RWPE1 (cell line): ENCODE data around the gene INPP4B.

Experiments
- CTCF ChIA-PET: fragments of 350-600 bp; sonication (Branson Sonifier 250); formaldehyde crosslinking; extraction: SDS; loops from one replicate; lab custom pipeline; 2021; lab: Yijun Ruan, JAX
- POLR2A ChIA-PET: fragments of 400-600 bp; formaldehyde crosslinking; extraction: SDS; loops from one replicate; lab custom pipeline; 2020; ENCODE audit warnings: antibody characterized with exemption; ENCODE audit not compliant: low non-redundant PET; lab: Yijun Ruan, JAX
- DNase-seq: peaks from one replicate; pipeline ENCODE4 v3.0.0; 2012; ENCODE audit warnings: low spot score
- H3K27ac ChIP-seq: fragments of 450-650 bp; 2 replicates; pipeline ENCODE4 v1.5.1; 2017
- TF ChIP-seq, protein P1 (sequence below): fragments of 450-650 bp; conservative IDR thresholded peaks from 2 replicates; pipeline ENCODE4 v1.5.1; 2017; ENCODE audit warnings: low read depth, mild to moderate bottlenecking

Gene INPP4B

DNA sequence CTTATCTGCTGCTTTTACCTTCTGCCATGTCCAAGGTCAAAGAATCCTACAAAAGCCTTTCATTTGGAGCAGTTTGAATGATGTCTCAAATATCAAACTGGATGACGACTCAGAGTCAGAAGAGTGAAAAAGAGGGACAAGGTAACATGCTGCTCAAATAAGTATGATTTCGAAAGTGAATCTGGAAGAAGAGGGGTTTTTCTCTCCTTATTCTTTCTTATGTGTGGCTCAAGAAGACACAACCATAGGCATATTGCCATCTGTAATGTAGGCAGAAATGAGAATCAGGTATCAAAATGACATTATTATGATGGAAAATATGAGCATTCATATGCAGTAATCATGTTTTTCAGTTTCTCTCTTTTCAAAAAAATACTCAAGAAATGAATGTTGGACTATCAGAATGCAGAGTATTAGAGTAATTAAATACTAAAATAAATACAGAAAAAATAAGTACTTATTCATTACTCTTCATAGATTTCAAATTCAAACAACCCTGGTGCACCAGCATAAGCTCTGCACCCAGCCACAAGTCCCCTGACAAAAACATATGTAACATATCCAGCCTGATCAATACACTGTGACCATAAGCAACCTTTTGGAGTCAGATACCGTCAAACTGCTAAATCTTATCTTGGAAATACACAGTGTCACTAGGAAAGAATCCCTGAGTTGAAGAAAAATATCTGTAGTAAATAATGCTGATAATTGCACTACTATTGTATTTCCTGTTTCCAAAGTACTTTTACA lies 468.6 kb downstream of the INPP4B start:
- TF ChIP-seq, protein P1, sequence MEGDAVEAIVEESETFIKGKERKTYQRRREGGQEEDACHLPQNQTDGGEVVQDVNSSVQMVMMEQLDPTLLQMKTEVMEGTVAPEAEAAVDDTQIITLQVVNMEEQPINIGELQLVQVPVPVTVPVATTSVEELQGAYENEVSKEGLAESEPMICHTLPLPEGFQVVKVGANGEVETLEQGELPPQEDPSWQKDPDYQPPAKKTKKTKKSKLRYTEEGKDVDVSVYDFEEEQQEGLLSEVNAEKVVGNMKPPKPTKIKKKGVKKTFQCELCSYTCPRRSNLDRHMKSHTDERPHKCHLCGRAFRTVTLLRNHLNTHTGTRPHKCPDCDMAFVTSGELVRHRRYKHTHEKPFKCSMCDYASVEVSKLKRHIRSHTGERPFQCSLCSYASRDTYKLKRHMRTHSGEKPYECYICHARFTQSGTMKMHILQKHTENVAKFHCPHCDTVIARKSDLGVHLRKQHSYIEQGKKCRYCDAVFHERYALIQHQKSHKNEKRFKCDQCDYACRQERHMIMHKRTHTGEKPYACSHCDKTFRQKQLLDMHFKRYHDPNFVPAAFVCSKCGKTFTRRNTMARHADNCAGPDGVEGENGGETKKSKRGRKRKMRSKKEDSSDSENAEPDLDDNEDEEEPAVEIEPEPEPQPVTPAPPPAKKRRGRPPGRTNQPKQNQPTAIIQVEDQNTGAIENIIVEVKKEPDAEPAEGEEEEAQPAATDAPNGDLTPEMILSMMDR: no peak
- POLR2A ChIA-PET: no interaction called here
- CTCF ChIA-PET: no interaction called here
- no peak overlapping the region for H3K27ac ChIP-seq
- DNase-seq: no peak

DNA sequence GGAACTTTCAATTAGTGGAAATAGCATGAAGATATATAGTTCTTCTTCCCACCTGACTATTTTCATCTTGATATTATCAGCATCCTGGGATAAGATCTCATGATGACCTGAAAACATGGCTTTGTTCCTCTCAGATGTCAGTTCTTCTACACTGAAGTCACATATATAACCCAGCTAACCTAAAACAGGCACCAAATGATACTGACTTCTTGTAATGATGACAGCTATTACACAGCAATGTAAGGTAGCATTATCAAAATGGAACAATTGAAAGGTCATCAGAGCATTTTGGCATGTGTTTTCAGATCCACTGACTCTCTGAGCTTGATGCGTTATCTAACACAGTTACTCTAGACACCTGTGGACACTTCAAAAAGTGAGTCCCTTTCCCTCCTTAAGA lies 469.9 kb downstream of the INPP4B start:
- POLR2A ChIA-PET: no interaction called here
- no peak overlapping the region for H3K27ac ChIP-seq
- CTCF ChIA-PET: no interaction called here
- DNase-seq: no peak
- TF ChIP-seq, protein P1: no peak

DNA sequence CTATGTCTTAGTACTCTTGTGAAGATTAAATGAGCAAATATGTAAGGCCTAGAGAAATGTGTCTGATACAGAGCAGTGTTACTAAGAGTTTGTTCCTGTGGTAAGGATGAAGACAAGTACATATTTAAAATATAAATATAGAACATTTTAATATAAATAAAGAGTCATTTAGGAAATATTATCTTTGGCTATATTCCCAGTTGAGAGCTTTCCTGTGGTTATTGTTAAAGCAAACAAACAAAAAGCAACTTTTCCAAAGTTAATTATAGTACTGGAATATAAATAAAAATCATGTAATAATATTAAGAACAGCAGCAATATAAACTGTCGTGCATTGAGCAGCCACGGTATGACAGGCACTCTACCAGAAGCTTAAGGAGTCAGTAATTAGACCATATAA lies 472.5 kb downstream of the INPP4B start:
- CTCF ChIA-PET: no interaction called here
- POLR2A ChIA-PET: no interaction called here
- TF ChIP-seq, protein P1: no peak
- no peak overlapping the region for H3K27ac ChIP-seq
- no peak for DNase-seq

DNA sequence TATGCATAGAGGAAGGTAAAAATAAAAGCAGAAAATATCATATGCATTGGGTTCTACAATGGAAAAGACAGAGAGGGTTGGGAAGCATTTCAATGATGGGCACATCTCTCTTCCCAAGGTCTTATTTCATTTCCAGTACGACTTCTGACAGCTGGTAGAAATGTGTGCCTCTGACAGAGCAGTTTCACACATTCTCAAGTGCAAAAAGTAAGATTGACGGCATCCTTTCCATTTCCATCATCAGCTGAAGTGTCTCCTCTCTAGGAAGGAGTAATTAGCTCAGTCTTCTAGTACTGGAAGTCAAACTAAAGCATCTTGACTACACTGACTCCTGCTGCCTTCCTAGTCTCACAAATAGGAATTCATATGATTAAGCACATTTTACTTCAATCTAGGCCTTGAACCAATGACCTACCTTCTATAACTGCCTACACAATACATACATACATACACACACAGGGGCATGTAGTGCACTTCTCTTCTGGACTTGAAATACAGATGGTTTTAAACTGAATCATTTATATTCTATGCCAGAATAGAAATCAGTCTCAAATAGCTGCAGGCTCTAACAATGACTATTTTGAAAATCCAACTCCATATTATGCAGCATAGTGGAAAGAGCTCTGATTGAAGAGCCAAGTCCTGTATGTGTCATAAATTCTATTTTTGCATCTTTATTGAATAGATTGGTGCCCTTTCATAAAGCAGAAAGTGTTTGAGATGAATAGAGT lies 473.4 kb downstream of the INPP4B start:
- TF ChIP-seq, protein P1: no peak
- POLR2A ChIA-PET: no interaction called here
- H3K27ac ChIP-seq: no peak overlapping the region
- DNase-seq: no peak
- CTCF ChIA-PET: no interaction called here

DNA sequence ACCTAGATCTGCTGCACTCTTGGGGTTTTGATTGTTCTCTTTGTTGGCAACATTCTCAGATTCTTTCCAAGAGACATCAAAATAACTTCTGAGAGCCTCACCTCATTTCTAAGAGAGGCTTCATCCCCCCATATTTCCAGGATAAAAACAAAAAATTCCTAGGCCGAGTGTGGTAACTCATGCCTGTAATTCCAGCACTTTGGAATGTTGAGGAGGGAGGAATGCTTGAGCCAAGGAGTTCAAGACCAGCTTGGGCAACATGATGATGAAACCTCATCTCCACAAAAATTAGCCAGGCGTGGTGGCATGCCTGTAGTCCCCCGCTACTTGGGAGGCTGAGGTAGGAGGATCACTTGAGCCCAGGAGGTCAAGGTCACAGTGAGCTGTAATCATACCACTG lies 477.0 kb downstream of the INPP4B start:
- ChIA-PET CTCF (no interaction called here), POLR2A (no interaction called here)
- no peak for DNase-seq
- no peak overlapping the region for H3K27ac ChIP-seq
- TF ChIP-seq, protein P1: no peak

DNA sequence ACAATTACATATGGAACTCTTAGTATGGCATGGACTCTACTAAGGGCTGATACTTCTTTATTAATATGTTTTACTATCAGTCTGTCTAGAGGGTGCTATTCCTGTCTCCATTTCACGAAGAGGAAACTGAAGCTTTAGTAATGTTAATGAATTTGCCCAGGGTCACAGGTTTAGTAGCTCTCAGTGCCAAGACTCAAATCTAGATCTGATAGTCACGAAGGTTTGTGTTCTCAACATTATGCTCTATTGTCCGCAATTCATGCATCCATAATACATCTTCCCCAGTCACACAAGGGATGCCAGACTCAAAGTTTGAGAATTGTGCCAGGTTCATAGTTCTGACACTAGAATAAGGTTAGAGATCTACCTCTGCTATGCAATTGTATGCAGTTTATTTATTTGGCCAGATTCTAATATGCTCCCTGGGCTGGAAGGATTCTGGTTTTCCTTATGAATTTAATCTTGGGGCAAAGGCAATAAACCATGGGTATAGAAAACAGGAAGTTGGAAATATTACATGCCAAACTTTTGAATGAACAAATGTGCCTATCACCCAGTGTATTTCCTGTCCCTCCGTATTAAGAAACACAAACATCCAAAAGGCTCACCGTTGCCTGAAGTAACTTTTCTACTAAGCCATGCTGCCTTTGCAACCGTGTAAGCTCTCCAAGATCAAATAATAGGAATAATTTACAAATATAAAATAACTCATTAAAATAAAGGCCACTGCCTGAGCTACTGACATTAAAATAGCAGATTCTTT lies 478.5 kb downstream of the INPP4B start:
- ChIA-PET CTCF (no interaction called here), POLR2A (no interaction called here)
- H3K27ac ChIP-seq: no peak overlapping the region
- TF ChIP-seq, protein P1: no peak
- DNase-seq: no peak
